NCI-H1436 (cell line): ENCODE results near the gene PPIP5K1.

Source experiments
- DNase-seq: peaks from one replicate; lab custom pipeline; 2025; lab: John Stamatoyannopoulos, UW

PPIP5K1 gene

DNA sequence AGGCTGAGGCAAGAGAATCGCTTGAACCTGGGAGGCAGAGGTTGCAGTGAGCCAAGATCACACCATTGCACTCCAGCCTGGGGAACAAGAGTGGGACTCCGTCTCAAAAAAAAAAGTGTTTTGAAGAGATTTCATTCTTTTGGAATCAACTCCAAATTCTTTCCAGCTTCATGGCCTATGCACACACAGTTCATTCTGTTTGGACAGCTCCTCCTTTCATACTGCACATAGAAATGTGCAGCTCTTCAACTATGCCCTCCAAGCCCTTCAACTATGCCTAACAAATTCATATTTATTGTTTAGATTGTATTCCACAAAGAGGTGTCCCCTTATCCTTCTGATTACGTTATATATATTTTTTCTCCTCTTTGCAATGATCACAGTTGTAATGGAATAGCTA lies 101.2 kb downstream of the PPIP5K1 start:
- no peak for DNase-seq

DNA sequence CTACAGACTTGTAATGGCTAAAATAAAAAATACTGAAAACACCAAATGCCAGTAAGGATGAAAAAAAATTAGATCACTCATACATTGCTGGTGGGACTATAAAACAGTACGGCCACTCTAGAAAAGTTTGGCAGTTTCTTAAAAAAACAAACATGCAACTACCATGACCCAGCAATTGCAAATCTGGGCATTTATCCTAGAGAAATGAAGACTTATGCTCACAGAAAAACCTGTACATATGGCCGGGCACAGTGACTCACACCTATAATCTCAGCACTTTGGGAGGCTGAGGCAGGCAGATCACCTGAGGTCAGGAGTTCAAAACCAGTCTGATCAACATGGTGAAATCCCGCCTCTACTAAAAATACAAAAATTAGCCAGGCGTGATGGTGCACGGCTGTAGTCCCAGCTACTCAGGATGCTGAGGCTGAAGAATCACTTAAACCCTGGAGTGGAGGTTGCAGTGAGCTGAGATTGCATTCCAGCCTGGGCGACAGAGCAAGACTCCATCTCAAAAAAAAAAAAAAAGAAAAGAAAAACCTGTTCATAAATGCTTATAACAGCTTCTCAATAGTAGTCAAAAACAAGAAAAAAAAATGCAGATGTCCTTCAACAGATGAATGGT lies 102.6 kb downstream of the PPIP5K1 start:
- DNase-seq, result no peak

DNA sequence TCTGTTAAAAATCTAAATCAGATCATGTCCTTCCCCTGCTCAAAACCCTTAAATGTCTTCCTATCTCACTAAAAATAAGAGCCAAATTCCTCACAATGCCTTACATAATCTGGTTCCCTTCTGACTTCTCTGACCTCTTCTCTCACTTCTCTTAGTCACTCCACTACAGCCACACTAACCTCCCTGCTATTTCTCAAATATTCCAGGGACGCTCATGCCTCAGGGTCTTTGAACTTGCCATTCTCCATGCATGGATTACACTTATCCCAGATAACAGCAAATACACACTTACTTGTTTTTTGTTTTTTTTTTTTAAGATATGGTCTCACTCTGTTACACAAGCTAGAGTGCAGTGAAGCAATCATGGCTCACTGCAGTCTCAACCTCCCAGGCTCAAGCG lies 105.6 kb downstream of the PPIP5K1 start:
- DNase-seq, result no peak
